ENCODE measurements around the gene LCN1.
"Not testable (repeated sequence)": the region's sequence is repeated elsewhere in the genome, so short reads cannot be mapped to it uniquely, and the experiment has no call there.

GRCh38 chr9:135543262-135543894 is 22.1 kb downstream of the LCN1 start:
- TF ChIP-seq CTCF, POLR2A (IDR thresholded peaks at IDR 0.05): not testable (repeated sequence)
